Activated CD8-positive, alpha-beta T cell treated with anti-CD3 and anti-CD28 coated beads, Interleukin-2, amount 10 ng/mL, durations not matched to agents 7 days and 5 days (primary cell): Measurements from ENCODE around the gene SHMT1. TPM values are rescaled to one million over a fixed set of nuclear protein-coding genes. Genes with fewer than 3 reads are reported as not detected.
A peak's percentile ranks its signal among the peaks of the same experiment; 100 is the strongest.
"Not testable (repeated sequence)": the region's sequence is repeated elsewhere in the genome, so short reads cannot be mapped to it uniquely, and the experiment has no call there.

Experiments
- ATAC-seq: fragments of 150-1000 bp; cut with Tn5 transposase; one replicate; pipeline ENCODE4 v1.10.0; 2021; ENCODE audit warnings: moderate library complexity
- CTCF ChIA-PET: fragments of 350-600 bp; sonication (Branson Sonifier 250); formaldehyde crosslinking; loops from one replicate; lab custom pipeline; 2021; ENCODE audit warnings: antibody characterized with exemption; lab: Charles Lee
- POLR2A ChIA-PET: fragments of 350-600 bp; sonication (Branson Sonifier 250); formaldehyde crosslinking; loops from one replicate; lab custom pipeline; 2021; ENCODE audit warnings: antibody characterized with exemption; lab: Charles Lee
- DNase-seq: peaks from one replicate; pipeline ENCODE4 v3.0.0-alpha.2; 2020
- H3K27ac Mint-ChIP-seq: one replicate; pipeline ENCODE4 v1.8.0; 2021; ENCODE audit warnings: mild to moderate bottlenecking, mixed read lengths
- H3K27me3 Mint-ChIP-seq: one replicate; pipeline ENCODE4 v1.8.0; 2021; ENCODE audit warnings: low read depth, mixed read lengths
- H3K36me3 Mint-ChIP-seq: one replicate; pipeline ENCODE4 v1.8.0; 2021; ENCODE audit warnings: low read depth, mixed read lengths
- H3K4me1 Mint-ChIP-seq: one replicate; pipeline ENCODE4 v1.8.0; 2021; ENCODE audit warnings: low read depth, mixed read lengths
- H3K4me3 Mint-ChIP-seq: one replicate; pipeline ENCODE4 v1.8.0; 2021; ENCODE audit warnings: mild to moderate bottlenecking, mixed read lengths
- H3K9me3 Mint-ChIP-seq: one replicate; pipeline ENCODE4 v1.8.0; 2022; ENCODE audit warnings: mixed read lengths; ENCODE audit not compliant: insufficient read depth
- total RNA-seq, 2 experiments: library from RNA; stranded (reverse); gene quantifications; one replicate each; pipeline ENCODE4 v1.2.3, GENCODE V29; 2021

Gene SHMT1
- 10 to 100 TPM; 60.7 to 61.8 TPM for total RNA-seq

DNA sequence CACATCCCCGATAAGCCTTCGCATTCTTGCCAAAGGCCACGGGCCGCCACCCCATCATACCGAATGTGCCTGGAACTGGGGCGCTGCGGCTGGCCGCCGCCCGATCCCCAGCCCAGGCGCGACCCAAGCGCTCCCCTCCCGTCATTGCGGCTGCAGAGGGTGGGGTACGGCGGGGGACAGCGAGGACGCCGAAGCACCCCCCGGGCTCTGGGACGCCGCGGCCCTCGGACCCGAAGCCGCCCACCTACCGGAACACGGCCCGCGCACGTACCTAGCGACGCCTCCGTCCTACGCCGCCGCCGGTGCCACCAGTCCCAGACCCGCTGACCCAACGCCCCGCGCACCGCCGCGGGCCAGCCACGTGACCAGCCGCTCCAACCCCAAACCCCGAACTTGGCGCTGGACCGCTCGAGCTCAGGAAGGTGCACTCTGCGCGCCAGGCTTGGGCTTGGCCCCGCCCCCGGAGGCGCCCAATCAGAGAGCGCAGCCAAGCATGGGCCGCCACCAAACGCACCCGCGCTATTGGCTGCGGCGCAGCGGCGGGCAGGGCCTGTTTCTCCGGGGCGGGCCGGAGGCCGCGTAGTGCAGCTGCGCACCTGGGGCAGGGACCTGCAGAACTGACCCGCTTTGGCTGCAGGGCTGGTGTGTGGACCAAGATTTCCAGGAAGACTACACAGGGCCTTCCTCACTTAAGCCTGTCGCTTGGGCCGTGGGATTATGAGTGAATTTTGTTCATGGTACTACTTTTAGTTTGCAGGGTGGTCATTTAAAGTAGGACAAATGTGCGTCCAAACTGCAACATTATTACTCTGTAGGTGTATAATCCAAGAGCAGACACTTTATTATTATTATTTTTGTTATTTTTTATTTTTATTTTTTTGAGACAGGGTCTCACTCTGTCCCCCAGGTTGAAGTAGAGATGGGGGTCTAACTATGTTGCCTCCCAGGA, at the start of gene SHMT1:
Gene SHMT1, minus strand, starts transcription at position 450 of the 949 bp plus-strand sequence. CDS start 7,569 bp downstream, outside the sequence.
- Mint-ChIP-seq H3K4me3 (peak within 1 kb of the TSS; percentile 91), H3K27ac (peak within 1 kb of the TSS; percentile 92)
- POLR2A ChIA-PET = interaction anchor here (0.6 to 0.9 kb wide), 2 partner anchors 16 to 1323 kb away, joined by 3 read pairs; no protein-coding TSS in a partner anchor

DNA sequence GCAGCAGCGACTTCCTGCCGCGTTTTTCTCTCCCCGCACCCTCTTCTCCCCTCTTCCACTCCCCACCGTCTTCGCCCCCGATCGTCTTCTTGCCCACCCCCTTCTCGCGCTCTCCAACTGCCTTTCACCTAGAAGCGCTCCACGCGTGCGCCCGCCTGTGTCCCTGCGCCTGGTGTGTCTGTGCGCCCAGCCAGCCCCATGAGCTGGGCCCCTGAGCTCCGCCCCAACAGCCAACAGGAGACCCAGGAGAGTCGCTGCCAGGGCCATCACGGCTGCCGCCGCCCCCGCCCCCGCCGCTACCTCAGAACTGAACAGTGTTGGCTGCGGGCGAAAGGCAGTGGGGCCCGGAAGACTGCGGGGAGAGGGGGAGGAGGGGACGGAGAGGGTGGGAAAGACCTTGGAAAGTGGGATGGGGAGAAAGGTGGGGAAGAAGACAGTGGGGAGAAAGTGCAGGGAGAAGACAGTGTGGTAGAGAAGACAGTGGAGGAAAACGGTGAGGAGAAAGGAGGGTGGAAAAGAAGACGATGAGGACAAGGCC, 48.7 kb upstream of the SHMT1 start:
- POLR2A ChIA-PET = not testable (repeated sequence)

More for the DNA sequence above, at the start of gene SHMT1:
- Mint-ChIP-seq H3K27me3 (peaks cover 4% of the 10 kb centered on the region), H3K36me3 (peaks cover 16% of the 10 kb centered on the region), H3K9me3 (no peaks in the 10 kb centered on the region), H3K4me1 (peaks cover 23% of the 10 kb centered on the region)
- ATAC-seq (peak; percentile 100), DNase-seq (peak; percentile 93)
- CTCF ChIA-PET = interaction anchor here (0.7 to 0.8 kb wide), 2 partner anchors 14 to 147 kb away, joined by 3 read pairs; no protein-coding TSS in a partner anchor

GRCh38 chr17:18411377-18411864, 48.1 kb upstream of the SHMT1 start:
- Mint-ChIP-seq H3K4me3 (peak overlapping the region; percentile 88), H3K27ac (peak overlapping the region; percentile 78), H3K4me1 (peaks cover 25% of the 10 kb centered on the region)
- DNase-seq, POLR2A ChIA-PET, H3K36me3 Mint-ChIP-seq, H3K27me3 Mint-ChIP-seq, CTCF ChIA-PET, H3K9me3 Mint-ChIP-seq: not testable (repeated sequence)
- peak; percentile 41 for ATAC-seq

More for the DNA sequence above, 48.7 kb upstream of the SHMT1 start:
- H3K27me3 Mint-ChIP-seq, H3K36me3 Mint-ChIP-seq, H3K4me3 Mint-ChIP-seq, CTCF ChIA-PET, H3K9me3 Mint-ChIP-seq, H3K27ac Mint-ChIP-seq: not testable (repeated sequence)
- peak; percentile 98 for ATAC-seq
- peaks cover 25% of the 10 kb centered on the region for H3K4me1 Mint-ChIP-seq
- DNase-seq = peak; percentile 60

- POLR2A ChIA-PET, CTCF ChIA-PET, H3K27me3 Mint-ChIP-seq, ATAC-seq, H3K36me3 Mint-ChIP-seq, DNase-seq, H3K9me3 Mint-ChIP-seq: not testable (repeated sequence)
- Mint-ChIP-seq H3K4me1 (peaks cover 25% of the 10 kb centered on the region), H3K27ac (peak overlapping the region; percentile 40), H3K4me3 (peak overlapping the region; percentile 88)
Observed at GRCh38 chr17:18410736-18411135, 47.4 kb upstream of the SHMT1 start.

DNA sequence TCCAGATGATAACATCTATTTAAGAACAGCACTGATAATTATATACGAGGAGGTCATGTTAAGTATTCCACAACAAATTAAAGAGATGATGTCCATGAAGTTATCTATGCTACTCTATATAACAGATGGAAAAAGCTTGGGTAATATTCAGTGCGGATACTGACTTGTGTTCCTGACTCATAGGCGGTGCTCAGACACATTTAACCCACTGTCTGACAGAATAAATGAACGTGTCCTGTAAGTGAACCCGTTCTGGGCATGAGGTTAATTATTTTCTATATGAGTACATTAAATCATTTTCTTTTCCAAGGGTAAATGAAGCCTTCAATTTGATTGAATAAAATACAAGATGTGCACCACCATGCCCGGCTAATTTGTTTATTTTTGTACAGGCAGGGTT, 46.0 kb upstream of the SHMT1 start:
- H3K27me3 Mint-ChIP-seq, H3K4me3 Mint-ChIP-seq, H3K36me3 Mint-ChIP-seq, CTCF ChIA-PET, H3K27ac Mint-ChIP-seq, H3K9me3 Mint-ChIP-seq, ATAC-seq, POLR2A ChIA-PET, DNase-seq: not testable (repeated sequence)
- H3K4me1 Mint-ChIP-seq = peaks cover 25% of the 10 kb centered on the region

GRCh38 chr17:18408906-18409305, 45.6 kb upstream of the SHMT1 start:
- POLR2A ChIA-PET, H3K27ac Mint-ChIP-seq, H3K27me3 Mint-ChIP-seq, ATAC-seq, H3K4me3 Mint-ChIP-seq, DNase-seq, H3K9me3 Mint-ChIP-seq, H3K36me3 Mint-ChIP-seq, CTCF ChIA-PET: not testable (repeated sequence)
- H3K4me1 Mint-ChIP-seq = peaks cover 25% of the 10 kb centered on the region

- H3K27me3 Mint-ChIP-seq, H3K36me3 Mint-ChIP-seq, H3K9me3 Mint-ChIP-seq, H3K4me3 Mint-ChIP-seq, CTCF ChIA-PET, H3K4me1 Mint-ChIP-seq, H3K27ac Mint-ChIP-seq, ATAC-seq, POLR2A ChIA-PET, DNase-seq: not testable (repeated sequence)
Observed at GRCh38 chr17:18403604-18404003, 40.3 kb upstream of the SHMT1 start.

- ATAC-seq, CTCF ChIA-PET, DNase-seq, H3K9me3 Mint-ChIP-seq, H3K27ac Mint-ChIP-seq, H3K4me1 Mint-ChIP-seq, POLR2A ChIA-PET, H3K27me3 Mint-ChIP-seq, H3K4me3 Mint-ChIP-seq, H3K36me3 Mint-ChIP-seq: not testable (repeated sequence)
Observed at GRCh38 chr17:18403166-18403565, 39.8 kb upstream of the SHMT1 start.

GRCh38 chr17:18401872-18402590, 38.7 kb upstream of the SHMT1 start:
- CTCF ChIA-PET, DNase-seq, H3K27ac Mint-ChIP-seq: not testable (repeated sequence)

DNA sequence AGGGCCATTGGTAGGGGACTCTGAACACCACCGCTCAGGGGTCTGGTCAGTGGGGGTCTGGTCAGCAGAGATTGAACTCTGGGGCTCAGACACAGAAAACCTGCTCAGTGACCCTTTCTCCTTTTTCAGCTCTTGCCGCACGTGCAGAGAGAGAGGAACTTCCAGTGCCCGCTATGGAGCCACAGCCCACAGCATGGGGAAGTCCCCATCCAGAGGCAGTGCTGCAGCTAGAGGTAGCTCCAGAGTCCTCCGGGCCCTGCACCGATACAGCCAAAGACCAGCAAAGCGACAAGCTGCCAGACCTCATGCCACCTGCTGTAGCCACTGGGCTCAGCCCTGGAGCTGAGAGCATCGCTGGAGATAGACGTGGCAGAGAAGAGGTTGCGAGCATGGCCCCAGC, 25.4 kb upstream of the SHMT1 start:
- CTCF ChIA-PET, H3K4me3 Mint-ChIP-seq, H3K27me3 Mint-ChIP-seq, H3K36me3 Mint-ChIP-seq, POLR2A ChIA-PET, DNase-seq, H3K4me1 Mint-ChIP-seq, H3K27ac Mint-ChIP-seq, H3K9me3 Mint-ChIP-seq: not testable (repeated sequence)
- ATAC-seq = peak; percentile 58

More at GRCh38 chr17:18401872-18402590, 38.7 kb upstream of the SHMT1 start:
- H3K4me3 Mint-ChIP-seq, POLR2A ChIA-PET, ATAC-seq, H3K36me3 Mint-ChIP-seq, H3K27me3 Mint-ChIP-seq, H3K4me1 Mint-ChIP-seq, H3K9me3 Mint-ChIP-seq: not testable (repeated sequence)

GRCh38 chr17:18388266-18388665, 24.9 kb upstream of the SHMT1 start:
- H3K27ac Mint-ChIP-seq, DNase-seq, H3K4me3 Mint-ChIP-seq, ATAC-seq, H3K36me3 Mint-ChIP-seq, H3K9me3 Mint-ChIP-seq, CTCF ChIA-PET, POLR2A ChIA-PET, H3K27me3 Mint-ChIP-seq, H3K4me1 Mint-ChIP-seq: not testable (repeated sequence)
